Stimulated activated CD4-positive, alpha-beta T cell treated with anti-CD3 and anti-CD28 coated beads, Interleukin-12 subunit alpha, Interleukin-12 subunit beta, amount 100 ng/mL, for 24 hours (primary cell): ENCODE data around the gene EVI5.

Experiments used
- DNase-seq, 2 experiments: peaks; one replicate each; pipeline ENCODE4 v3.0.0-alpha.2; 2020; ENCODE audit warnings: low read depth in 2 of 2

The EVI5 gene

DNA sequence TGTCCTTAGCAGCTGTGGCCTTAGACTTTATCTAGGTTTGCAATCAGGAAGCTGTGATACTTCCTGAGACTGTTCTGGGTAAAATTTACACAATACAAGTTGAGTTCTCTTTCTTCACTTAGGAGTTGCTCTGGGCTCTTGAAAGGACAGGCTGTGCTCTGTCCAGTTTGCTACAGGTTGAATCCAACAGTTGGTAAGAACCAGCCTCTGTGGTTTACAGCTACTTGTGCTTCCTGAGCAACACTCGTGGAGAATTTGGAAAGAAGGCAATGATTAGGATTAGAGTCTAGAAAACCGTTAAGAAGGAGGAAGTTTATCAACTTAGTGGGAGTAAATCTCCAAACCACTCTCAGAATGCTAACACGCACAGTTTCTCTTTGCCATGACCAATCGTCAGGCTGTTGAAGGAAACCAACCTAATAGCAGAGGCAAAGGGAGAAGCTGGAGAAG lies 325.0 kb downstream of the EVI5 start:
- DNase-seq = no peak
